ENCODE data around the gene PTGES2.

- TF ChIP-seq, protein P1, sequence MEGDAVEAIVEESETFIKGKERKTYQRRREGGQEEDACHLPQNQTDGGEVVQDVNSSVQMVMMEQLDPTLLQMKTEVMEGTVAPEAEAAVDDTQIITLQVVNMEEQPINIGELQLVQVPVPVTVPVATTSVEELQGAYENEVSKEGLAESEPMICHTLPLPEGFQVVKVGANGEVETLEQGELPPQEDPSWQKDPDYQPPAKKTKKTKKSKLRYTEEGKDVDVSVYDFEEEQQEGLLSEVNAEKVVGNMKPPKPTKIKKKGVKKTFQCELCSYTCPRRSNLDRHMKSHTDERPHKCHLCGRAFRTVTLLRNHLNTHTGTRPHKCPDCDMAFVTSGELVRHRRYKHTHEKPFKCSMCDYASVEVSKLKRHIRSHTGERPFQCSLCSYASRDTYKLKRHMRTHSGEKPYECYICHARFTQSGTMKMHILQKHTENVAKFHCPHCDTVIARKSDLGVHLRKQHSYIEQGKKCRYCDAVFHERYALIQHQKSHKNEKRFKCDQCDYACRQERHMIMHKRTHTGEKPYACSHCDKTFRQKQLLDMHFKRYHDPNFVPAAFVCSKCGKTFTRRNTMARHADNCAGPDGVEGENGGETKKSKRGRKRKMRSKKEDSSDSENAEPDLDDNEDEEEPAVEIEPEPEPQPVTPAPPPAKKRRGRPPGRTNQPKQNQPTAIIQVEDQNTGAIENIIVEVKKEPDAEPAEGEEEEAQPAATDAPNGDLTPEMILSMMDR (conservative IDR thresholded peaks at IDR 0.05; ENCODE audit: low read depth in 2 of 2): no peak
- peak; percentile 89 for TF ChIP-seq CREB1 (CRISPR knock-in tag; IDR thresholded peaks at IDR 0.05; ENCODE audit: low read depth)
- TF ChIP-seq REST (IDR thresholded peaks at IDR 0.05; ENCODE audit: unreplicated experiment): no peak
- TF ChIP-seq POLR2AphosphoS5 (IDR thresholded peaks at IDR 0.05; ENCODE audit: low read depth): peak; percentile 95
- TF ChIP-seq, protein P2, sequence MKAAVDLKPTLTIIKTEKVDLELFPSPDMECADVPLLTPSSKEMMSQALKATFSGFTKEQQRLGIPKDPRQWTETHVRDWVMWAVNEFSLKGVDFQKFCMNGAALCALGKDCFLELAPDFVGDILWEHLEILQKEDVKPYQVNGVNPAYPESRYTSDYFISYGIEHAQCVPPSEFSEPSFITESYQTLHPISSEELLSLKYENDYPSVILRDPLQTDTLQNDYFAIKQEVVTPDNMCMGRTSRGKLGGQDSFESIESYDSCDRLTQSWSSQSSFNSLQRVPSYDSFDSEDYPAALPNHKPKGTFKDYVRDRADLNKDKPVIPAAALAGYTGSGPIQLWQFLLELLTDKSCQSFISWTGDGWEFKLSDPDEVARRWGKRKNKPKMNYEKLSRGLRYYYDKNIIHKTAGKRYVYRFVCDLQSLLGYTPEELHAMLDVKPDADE (IDR thresholded peaks at IDR 0.05): no peak
Measured at GRCh38 chr9:128098297-128099230, 29.0 kb downstream of the PTGES2 start.

All from GM23338 (cell line).